SHP77 treated with DMSO at 0.1 percent for 48 hours (cell line): Measurements from ENCODE around the gene EPHX1.
"Not testable (repeated sequence)": the region's sequence is repeated elsewhere in the genome, so short reads cannot be mapped to it uniquely, and the experiment has no call there.

Source experiments
- DNase-seq: peaks from one replicate; lab custom pipeline; 2025; lab: John Stamatoyannopoulos, UW

EPHX1 gene

DNA sequence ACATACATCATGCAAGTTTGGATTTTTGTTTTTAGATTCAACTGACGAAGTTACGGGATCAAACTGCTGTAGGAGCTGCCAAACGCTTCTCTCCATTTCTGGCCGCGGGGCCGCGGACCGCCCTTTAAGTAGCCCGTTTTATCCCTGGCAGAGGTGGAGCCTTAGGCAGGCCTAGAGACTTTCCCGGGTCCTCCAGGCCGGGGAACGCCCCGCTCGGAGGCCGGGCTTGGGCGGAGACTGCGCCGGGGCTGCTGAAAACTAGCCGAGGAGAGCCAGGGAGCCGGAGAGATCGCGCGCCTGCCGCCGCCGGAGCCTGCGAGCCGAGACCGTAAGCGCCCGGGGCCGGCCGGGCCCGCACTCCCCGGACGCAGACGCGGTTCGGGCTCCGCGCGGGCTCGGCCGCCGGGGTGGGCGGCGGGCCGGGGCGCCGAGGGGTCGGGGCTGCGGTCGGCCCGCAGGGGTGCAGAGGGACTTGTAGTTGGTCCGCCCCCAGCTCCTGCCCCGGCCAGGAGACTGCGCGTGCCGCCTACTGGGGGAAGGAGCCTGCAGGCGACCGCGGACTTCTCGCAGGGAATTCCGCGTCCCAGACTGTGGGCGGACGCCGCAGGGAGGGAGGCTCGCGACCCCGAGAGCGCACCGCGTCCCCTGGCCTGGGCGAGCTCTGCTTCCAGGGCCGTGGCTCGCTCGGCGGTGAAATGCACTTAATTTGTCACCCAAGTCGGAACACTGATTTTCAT, at the start of gene EPHX1:
TSS of gene EPHX1 (plus strand) at position 283 of the 737 bp plus-strand sequence. CDS start 18,606 bp downstream, outside the sequence.
- peak; percentile 29 for DNase-seq

DNA sequence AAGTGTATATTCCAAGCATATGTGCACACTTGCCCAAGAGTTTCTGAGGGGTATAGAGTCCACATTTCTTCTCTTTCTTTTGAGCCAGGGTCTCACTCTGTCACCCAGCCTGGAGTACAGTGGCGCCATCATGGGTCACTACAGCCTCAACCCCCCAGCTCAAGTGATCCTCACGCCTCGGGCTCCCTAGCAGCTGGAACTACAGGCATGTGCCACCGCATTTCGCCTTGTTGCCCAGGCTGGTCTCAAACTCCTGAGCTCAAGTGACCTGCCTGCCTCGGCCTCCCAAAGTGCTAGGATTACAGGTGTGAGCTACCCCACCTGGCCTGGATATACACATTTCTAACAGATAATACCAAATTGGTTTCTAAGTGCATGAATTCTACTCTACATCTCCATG, 49.4 kb upstream of the EPHX1 start:
- DNase-seq = no peak

DNA sequence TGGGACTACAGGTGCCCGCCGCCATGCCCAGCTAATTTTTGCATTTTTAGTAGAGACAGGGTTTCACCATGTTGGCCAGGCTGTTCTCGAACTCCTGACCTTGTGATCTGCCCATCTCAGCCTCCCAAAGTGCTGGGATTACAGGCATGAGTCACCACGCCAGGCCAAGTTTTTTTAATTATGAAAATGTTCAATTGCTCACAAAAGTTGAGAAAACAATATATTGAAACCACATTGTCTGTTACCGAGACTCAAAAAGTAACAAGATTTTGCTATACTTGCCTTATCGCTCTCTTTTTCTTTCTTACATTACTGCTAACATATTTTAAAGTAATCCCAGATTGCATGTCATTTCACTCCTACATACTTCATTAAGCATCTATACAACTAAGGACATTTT, 48.5 kb upstream of the EPHX1 start:
- not testable (repeated sequence) for DNase-seq

DNA sequence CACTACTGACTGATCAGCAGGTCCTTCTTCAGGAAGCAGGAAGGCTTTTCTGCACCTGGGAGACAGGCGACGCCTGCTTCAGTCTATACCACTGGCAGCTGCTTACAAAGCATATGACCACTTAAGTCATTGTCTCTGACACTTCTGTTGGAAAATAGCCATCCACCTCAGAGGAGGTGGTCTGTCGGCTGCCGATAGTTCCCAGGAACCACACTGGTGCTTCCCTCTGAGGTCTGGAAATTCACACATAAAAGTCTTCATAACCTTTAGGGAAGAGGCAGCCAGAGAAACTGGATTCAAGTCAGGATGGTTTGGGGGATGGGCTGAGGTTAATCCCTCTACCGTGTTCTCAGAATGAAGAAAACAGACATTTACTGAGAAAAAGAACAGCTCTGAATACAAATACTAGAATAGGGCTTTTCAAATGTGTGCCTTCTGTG, 47.9 kb upstream of the EPHX1 start:
- DNase-seq = no peak

DNA sequence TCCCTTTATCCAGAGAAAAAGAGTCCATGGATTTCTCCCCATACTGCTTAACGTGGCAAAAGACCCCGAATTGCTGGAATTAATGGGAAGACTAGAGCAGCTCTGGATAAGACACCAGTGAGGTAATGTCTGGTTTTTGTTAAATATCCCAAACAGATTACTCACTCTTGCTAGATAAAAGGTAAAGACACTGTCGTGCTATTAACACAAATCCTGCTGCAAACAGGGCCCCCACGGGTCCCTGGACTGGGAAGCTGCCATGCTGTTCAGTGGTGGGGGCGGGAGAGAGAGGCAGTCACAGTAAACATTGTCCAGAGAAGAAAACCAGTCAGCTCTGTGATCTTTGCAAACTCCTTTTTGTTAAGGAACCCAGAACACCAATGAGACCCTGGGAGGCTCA, 47.5 kb upstream of the EPHX1 start:
- DNase-seq = no peak

DNA sequence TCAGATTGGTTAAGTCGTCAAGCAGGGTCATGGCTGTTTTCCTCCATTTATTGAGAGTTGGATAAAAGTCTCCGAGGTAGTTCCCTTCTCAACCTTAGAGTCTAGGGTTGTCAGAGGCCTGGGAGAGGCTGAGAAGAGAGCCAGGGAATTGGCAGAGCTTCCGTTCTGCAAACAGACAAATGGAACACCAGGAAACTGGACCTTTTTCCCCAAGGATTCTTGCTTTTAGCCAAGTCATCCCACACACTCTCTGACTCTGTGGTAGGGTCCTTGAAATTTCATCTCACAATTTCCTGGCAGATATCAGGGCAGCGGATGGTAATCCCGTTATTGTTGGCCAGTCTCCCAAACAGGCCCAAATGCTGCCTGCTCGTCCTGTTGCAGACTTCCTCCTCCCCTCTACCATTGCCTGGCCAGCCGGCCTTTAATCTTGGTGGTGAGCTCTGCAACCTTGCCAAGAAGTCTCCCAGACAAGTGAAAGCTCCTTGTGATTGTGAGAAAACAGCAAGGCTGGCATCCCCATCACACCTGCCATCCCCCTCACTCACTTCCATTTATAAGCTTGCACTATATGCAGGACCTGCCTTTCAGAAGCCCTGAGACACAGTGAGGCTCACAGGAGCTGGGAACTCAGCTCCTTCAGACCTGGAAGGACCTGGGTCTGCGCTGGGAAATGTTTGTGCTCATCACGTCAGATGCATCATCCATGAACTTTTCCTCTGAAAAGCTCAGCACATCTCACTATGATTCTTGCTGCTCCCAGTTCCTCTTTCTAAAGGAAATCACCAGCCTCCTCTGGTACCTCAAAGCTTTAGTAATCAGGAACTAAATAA, 46.0 kb upstream of the EPHX1 start:
- no peak for DNase-seq

DNA sequence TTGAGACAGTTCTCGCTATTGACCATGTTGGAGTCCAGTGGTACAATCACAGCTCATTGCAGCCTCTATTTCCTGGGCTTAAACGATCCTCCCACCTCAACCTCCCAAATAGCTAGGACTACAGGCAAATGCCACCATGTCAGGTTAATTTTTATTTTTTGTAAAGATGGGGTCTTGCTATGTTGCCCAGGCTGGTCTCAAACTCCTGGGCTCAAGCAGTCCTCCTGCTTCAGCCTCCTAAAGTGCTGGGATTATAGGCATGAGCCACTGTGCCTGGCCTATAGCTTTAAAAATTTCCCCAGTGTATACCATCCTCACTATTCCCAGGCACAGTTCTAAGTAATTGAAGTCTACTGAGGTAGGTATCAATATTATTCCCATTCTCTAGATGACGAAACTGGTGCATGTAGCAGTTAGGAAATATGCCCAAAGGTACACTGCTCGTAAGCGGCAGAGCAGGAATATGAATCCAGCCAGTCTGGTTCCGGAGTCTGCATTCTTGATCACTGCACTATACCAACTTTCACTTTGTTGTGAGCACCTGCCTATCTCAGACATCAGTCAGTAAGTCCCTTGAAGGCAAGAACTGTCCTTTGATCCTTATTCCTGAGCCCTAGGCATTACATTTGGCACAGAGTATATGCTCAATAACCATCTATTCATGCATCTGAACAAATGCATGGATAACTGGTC, 43.8 kb upstream of the EPHX1 start:
- no peak for DNase-seq

DNA sequence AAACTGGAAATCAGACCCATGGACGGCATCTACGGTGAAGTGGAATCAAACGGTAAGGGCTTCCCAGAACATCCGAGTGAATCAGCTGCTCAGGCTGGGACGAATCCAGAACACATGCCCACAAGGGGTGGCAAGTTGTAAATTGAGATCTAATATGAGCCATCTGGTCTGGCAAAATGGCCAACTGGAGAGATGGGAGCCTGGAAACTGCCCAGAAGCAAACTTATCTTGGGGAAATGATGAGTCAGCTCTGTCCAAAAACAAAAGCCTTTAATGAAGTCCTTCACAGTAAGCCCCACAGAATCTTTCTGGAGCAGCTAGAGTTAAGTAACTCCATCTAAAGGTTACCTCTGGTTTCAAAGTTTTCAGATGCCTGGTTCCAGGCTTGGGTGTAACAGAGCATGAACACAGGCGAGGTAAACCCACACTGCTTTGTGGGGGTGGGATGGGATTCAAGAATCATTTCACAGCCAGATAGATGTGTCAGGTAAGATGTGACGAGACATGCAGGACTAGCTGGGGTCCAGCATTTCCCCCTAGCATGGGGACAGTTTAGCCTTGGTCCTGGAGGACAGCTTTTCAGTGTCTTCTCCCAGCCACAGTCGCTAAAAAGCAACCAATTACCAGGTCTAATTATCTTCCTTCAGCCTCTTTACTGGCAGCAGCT, 42.8 kb upstream of the EPHX1 start:
- DNase-seq = no peak

DNA sequence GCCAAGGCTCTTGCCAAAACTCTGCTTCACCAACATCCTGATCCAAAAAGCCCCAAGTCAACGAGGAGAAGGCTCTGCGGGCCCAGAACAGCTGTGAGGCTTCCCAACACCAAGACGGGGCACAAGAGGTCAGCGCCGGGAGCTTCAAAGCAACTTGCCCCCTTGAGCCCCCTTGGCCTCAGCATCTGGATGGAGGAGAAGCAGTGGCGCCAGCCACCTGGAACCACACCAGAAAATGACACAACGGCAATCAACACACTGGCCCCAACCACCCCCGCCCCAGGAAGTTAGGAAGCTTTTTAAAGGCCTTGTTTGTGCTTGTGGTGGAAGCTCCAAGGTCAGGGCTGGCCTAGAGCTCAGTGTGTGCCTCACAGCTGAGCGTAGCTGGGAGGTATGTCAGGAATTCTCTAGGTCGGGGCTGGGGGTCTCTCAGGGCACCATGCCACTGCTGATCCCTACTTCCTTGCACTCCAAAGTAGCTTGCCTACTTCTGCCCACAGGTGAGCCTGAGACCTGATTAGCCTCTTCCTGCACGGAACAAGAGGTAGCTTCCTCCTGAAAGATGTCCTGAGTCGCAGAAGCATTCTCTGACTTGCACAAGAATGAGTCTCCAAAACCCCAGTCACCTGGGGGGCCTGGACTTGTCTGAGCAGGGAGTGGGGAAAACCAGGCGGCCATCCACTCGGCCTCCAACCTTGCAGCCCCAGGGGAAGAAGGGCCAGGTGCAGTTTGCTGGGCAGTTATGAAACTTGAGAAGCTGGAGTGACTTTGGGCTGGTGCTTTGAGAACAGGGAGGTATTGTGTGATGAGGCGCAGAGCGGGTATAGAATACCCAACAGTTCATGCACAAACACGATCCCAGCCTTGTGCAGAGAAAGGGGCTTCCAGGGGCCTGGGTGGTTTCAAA, 42.0 kb upstream of the EPHX1 start:
- DNase-seq = no peak

DNA sequence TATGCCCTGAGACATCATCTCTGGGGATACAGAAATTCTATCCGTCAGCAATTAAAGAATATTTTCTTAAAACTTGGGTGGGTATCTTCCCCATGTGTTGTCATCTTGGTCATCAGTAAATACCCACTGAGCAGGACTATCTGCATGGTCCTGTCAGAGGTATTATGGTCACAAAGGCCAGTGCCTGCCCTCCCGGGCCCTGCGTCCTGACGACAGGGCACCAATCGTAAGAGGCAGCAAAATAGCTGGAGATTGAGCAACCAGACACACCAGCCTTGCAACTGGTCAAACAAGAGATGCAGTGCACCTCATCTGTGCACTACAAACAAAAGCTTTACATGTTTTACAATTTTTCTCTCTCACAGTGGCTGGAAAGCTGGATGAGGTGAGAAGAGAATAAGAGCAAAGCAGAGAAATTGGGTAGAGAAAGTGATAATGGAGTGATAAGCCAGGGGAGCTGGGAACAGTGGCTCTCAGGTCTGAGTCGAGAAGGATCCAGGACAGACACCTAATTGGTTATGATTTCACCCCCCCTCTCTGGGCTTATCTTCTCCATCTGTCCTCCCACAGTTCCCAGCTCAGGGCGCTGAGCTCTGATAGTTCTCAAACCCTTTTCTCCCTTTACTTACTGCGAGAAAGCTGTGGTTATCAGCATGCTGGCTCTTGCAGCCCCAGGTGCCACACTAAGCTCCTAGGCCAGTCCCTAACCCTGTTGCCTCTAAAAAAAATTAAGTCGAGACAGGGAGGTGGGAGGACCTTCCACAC, 41.1 kb upstream of the EPHX1 start:
- DNase-seq = no peak

DNA sequence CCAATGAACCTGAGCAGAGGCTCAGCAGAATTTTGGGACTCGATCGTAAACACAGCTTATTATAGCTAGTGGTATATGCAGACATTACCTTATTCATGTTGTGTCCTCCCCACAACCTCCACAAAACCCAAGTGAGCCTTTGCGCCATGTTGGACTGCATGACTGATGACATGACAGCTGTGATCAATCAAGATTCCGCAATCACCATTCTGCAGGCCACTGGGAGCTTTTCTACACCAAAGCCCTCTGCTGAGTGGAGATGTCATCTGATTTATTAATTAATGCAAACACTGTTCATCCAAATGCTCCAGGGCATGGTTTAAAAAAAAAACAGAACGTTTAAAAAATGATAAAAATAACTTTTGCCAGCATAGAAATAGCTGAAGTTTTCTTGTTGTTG, 40.2 kb upstream of the EPHX1 start:
- no peak for DNase-seq

DNA sequence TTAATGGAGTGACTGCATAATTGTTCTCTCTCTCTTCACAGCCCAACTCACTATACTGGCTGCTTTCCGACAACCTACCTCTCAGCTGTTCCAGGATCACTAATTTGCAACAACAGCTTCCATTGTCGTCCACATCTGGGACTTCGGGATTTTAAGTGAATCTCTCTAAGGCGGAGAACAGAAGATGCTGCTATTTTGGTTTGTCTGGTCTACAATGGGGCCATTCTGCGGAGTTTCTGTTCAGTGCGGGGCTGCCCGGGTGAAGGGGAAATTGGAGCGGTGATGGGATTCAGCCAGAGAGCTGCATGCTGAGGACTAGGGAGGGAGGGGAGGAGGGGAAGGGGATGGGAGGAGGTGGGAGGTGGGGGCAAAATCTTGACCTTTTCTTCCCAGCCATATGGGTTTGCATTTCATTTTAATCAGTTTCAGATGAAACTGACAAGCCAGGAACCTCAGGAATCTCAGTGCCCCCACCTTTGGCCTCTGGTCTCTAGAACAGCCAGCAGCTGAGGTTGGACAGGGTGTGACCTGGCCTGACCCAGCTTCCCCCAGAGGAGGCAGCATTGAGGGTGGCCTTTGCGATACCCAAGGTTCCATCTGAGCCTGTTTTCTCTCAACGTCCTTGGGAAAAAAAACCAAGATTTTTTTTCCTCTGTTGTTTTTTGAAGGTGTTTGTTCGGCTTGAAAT, 39.2 kb upstream of the EPHX1 start:
- DNase-seq = no peak

DNA sequence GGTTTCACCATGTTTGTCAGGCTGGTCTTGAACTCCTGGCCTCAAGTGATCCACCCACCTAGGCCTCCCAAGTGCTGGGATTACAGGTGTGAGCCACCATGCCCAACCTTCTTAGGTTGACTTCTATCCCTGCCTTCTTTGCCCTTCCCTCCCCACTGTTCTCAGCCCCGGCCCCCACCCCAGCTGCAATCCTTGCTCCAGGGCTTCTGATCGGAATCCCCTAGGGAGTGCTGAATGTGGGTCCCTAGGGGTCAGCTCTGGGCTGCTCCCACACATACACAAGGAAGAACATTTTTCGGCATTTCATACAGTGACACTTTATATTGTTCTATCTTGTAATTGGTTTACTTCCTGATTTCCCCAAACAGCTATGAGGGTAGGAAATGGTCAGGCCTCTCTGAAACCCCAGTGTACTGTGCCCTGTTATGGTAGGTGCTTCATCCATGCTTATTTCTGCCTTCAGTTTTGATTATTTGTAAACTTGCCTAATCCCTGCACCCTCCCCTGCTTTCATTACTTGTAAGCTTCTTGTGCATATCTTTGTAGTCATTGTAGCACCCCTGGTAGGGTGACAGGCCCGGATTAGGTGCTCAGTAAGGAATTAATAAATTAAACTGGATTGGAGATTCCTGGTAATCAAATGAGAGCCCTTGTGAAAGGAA, 38.1 kb upstream of the EPHX1 start:
- DNase-seq = no peak

DNA sequence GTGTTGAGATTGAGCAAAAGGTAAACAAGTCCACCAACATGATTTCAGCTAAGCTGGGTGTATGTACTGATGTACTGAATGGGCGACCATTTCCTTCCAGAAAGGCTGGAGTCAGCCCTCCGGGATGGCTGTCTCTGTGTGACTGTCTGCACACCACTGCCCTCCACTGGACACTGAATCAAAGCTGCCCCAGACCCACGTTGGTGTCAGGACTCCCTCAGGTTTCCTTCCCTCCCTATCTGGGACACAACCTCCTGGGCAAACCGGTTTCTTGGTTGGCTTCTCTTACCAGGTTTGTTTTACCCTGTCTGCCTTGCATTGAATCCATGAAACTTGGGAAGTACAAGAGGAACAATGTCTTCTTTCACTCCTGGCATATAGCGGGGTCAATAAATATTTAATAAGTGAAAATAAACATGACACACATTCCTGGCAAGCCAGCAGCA, 37.6 kb upstream of the EPHX1 start:
- peak; percentile 61 for DNase-seq

DNA sequence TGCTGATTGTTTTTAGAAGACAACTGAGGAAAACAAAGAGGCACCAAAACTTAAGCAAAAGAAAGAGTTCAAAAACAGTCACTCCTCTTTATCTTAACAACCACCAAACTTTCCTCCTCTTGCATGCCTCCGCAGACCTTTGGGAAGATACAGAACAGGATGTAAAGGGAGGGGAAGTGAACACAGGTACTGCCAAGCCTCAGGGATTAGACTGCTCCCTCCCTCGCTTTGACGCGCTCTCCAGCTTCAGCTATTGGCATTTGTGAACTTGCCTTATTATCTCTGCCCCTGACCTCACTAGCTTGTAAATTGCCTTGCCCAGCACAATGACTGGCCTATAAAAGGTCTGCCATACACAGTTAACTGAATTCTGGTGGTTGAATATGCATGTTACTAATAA, 37.1 kb upstream of the EPHX1 start:
- no peak for DNase-seq

DNA sequence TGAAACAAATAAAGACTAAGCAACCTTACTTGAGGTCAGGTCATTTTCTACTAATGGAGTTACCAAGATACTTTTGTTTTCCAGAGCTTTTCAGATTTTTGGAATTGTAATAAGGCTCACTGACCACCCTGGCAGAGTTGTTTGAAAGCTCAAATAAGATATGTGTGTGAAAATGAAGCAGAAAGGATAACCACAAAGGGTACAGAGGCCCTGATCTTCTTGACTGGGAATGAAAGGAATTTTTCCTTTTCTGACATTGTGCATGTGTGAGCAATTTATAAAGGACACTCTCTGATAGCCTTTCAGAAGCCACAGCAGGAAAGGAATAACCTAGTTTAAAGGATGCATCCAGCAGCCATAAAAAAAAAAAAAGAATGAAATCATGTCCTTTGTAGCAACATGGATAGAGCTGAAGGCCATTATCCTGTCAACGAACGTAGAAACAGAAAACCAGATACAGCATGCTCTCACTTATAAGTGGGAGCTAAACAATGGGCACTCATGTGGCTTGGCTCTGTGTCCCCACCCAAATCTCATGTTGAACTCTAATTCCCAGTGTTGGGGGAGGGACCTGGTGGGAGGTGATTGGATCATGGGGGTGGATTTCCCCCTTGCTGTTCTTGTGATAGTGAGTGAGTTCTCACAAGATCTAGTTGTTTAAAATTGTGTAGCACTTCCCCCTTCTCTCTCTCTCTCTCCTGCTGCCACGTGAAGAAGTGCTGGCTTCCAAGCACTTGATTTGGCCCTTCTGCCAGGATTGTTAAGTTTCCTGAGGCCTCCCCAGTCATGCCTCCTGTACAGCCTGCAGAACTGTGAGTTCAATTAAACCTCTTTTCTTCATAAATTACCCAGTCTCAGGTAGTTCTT, 35.4 kb upstream of the EPHX1 start:
- DNase-seq = no peak

DNA sequence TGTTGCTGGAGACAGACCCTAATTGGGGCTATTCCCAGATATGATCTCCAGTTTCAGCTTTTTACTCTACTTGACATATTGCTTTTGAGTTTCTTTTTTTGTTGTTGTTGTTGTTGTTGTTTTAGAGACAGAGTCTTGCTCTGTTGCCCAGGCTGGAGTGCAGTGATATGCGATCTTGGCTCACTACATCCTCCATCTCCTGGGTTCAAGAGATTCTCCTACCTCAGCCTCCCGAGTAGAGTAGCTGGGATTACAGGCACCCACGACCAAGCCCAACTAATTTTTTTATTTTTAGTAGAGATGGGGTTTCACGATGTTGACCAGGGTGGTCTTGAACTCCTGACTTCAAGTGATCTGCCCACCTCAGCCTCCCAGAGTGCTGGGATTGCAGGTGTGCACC, 33.6 kb upstream of the EPHX1 start:
- DNase-seq = no peak

DNA sequence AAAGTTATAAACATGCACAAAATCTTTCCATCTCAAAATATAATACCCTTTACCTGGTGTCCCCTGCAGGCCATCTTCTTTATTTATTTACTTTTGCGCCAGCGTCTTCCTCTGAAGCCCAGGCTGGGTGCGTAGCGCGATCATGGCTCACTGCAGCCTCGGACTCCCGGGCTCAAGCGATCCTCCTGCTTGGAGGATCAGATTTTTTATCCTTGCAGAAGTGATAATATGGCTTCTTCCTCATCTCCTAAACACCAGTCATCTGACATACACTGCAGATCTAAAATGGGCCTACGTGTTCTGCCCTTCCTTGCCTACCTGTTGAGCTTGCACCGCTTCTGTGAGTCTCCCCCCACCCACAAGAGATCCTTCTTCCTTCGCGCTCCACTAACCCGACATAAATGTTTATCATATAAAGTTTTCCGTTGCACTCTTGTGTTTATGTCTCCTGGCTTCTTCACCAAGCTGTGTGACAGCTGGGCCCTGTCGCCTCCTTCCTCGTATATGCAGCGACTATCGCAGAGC, 32.8 kb upstream of the EPHX1 start:
- DNase-seq = no peak
